Measurements from ENCODE around the gene ZNF385C.
A peak's percentile ranks its signal among the peaks of the same experiment; 100 is the strongest.
"Not testable (repeated sequence)": the region's sequence is repeated elsewhere in the genome, so short reads cannot be mapped to it uniquely, and the experiment has no call there.

ZNF385C gene

DNA sequence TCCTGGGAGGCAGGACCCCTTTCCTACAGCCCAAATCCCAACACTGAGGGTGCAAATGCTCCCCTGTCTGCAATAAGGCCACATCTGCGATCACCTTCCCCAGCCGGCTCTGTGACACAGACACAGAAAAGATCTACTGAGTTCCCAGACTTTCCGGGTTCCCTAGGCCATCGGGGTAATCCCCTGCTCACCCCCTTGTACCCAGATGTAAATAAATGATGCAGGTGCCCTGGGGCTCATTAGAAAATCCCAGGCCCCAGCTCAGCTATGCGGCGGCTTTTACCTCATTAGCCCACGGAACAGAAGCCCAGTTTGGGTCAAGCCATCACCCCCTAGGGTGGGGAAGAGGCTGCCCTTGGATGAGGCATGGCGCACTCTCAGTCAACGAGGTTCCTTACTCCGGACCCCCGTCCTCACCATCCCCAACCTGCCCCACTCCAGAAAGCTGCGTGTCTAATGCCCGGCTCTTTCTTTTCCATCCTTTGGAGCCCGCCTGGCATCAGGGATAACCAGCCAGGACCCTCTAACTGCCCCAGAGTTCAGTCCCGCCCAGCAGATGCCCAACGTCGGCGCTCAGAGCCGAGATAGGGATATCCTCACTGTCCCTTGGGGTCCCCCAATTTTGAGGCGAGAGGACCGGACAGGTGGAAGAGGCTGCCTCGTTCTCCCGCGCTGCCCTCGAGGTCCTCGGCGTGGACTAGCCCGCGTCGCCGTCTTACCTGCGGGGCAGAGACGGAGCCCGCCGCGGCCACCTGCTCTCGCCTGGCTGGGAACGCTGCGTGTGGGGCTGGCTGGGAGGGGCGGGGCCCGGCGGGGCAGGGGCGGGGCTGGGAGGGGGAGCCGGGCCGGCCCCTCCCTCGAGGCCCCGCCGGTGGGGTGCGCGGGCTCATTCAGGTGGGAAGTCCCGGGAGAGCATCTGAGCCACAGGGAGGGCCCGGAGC, at the start of gene ZNF385C:
TSS of gene ZNF385C (minus strand) at position 783 of the 941 bp plus-strand sequence. CDS start 35,417 bp downstream, outside the sequence.
- DNase-seq (ENCODE audit: low spot score): peak; percentile 86

DNA sequence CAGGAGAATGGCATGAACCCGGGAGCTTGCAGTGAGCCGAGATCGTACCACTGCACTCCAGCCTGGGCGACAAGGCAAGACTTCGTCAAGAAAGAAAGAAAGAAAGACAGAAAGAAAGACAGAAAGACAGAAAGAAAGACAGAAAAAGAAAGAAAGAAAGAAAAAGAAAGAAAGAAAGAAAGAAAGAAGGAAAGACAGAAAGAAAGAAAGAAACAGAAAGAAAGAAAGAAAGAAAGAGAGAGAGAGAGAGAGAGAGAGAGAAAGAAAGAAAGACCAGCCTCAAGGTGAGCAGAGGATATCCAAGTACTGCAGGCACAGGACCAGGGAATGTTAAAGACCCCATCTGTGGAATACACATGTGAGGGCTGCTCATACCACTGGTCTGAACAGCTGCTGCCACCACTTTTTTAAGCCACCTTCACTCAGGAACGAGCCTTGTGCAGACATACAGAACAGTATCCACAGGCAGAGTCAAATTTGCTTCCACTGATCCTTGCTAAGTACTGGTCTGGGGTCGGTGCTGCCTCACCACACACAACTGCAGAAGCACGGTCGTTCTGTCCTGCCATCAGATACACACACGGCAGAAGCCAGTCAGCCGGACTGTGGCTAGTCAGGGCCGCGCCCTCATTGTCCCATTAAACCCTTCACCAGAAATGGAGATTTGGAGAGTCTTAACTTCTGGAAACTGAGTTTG, 48.8 kb upstream of the ZNF385C start:
- no peak for DNase-seq (ENCODE audit: low spot score)

- not testable (repeated sequence) for DNase-seq (ENCODE audit: low spot score)
These were observed 44.9 kb upstream of the ZNF385C start for GRCh38 chr17:42143138-42143537.

DNA sequence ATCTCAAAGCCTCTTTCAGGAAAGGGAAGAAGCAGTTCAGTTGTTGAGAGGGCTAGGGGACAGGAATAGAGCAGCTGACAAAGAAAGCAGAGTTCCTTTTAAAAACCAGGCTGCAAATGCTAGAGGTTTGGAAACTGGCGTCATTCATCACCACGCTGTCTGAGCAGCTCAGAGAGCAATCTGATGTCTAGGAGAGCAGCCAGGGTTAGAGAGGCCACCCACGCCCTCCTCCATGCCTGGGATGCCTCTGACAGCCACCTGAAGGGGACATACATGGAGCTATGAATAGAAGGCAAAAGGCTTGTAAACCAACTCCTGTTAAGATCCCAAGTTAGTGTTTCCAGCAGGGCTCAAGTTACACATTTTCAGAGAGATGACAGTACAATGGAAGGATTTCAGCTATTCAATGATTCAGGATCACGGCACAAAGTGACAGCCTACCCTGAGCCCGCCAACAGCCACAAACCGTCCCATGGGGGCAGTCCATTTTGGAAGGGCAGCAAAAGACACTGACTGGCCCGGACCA, 44.2 kb upstream of the ZNF385C start:
- DNase-seq (ENCODE audit: low spot score): no peak

DNA sequence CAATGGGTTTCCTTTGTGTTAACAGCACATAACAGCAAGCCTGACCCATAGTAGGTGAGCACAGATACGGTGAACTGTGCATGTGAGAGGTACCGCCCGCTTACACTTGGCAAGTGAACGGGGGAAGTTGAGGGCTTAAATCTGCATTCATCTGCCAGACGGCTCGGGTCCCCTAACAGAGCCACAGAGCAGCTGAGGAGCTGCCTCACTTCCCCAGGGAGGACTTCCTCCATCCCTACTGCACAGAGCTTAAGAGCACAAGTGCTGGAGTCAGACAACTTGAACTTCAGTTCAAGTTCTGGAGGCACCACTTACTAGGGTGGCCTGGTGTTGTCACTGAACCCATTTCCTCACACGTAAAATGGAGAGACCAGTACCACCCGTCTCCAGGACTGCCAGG, 43.1 kb upstream of the ZNF385C start:
- no peak for DNase-seq (ENCODE audit: low spot score)

- DNase-seq (ENCODE audit: low spot score): not testable (repeated sequence)
These were observed 42.4 kb upstream of the ZNF385C start for GRCh38 chr17:42140690-42141089.

DNA sequence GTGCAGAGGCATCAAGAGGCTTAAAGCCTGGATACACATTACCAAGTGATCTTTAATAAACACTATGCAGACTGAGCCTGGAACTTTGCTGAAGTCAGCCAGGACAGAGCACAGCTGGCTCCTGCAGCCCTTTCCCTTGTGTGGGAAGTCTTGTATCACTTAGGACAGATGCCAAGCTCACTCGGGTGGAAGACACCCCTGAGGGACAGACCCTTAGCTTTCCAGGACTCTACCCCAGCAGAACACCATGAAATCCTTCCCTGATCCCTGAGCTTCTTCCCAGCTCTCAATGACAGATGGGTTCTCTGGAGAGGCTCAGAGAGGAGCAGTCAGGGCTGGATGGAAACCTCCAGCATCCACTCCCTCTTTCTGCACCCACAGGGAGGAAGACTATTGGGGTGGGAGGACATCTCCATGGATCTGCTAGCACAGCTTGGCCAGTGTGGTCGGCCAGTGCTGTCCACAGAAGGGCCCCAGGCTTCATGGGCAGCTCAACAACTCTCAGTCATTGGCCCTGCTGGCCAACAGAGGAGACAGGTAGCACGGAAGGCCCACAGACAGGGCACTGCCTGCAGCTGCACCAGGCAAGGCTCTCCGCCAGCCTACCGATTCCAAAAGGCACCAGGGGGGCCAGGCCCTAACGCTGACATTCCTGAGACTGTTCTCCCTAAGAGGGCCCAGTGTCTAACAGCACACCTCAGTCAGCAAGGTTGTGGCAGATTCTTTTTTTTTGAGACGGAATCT, 40.6 kb upstream of the ZNF385C start:
- DNase-seq (ENCODE audit: low spot score): no peak

- DNase-seq (ENCODE audit: low spot score): no peak
These were observed 38.4 kb upstream of the ZNF385C start for GRCh38 chr17:42136654-42137051.

- peak; percentile 64 for DNase-seq (ENCODE audit: low spot score)
These were observed 37.7 kb upstream of the ZNF385C start for GRCh38 chr17:42135664-42136653.

GRCh38 chr17:42135151-42135550, 36.9 kb upstream of the ZNF385C start:
- DNase-seq (ENCODE audit: low spot score): no peak

DNA sequence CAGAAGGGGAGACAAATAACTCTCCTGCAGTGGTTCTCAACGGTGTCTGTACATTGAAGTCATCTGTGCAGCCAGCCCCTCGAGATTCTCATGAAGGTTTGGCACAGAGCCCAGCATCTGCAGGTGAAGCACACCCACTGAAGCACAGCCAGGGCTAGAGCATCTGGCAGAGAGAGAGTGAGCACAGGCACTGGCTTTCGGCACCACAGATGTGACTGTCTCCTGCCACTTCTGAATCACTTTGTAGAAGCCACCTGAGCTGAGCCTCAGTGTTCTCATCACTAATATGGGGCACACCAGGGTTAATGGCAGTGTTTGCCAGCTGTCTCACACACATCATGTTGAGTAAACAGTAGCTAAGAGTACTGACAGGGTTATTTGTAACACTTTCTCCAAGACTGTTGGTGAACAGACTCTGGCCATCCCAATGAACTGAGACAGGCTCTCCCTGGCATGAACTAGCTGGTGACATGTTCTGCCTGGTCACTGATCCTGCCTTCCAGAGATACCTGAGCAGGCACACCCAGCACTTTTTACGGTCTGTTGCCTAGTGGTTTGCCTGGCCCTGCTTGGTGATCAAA, 35.3 kb upstream of the ZNF385C start:
- DNase-seq (ENCODE audit: low spot score): no peak

DNA sequence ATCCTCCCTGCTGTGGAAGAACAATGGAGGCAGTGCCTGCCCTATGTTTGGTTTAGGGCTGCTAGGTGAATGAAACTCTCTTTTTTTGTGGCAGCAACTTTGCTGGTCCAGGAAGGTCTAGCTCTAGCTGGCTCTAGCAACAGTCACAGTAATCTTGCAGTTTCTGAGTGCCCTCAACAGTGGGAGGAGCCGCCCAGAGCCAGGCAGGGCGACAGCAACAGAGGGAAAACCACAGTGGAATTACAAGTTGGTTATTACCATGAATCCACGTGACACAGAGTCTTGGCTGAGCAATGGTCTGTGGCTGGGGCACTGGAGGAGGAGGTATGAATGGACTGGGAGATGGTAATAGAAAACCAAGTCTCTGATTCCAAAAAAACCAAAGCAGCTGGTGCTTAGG, 34.7 kb upstream of the ZNF385C start:
- peak; percentile 49 for DNase-seq (ENCODE audit: low spot score)

DNA sequence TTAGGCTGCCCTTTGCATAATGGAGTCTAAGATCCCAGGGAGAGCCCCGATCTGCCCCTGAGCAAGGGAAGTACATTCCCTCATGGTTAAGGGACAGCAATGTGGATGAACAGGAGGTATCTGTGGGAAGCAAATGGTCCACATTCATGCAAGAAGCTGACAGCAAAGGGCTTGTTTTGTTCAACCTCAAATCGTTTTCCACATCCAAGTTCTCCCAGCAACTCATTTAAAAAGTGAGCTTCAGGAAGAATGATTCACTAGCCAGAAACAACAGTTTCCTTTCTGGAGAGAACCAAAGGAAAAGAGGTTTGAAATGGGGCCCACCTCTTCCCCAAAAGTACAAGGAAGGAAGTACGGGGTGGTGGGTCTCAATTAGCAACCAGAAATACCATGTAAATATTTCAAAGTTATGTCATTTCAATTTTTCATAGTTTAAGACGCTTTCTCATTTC, 33.7 kb upstream of the ZNF385C start:
- no peak for DNase-seq (ENCODE audit: low spot score)

DNA sequence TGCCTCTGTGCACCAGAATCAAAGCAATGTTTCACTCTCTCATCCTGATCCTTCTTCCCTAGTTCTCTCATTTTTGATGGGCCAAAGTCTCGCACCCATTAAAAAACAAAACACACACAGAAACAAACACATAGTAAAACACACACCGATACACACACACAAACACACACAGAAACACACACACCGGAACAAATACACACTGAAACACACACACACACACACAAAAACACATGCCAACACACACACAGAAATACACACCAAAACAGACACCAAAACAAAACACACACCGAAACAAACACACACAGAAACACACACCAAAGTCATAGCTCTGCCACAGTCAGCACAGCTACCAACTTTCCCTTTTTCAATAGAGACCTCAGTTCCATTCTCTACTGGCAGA, 33.0 kb upstream of the ZNF385C start:
- DNase-seq (ENCODE audit: low spot score): no peak

- DNase-seq (ENCODE audit: low spot score): no peak
These were observed 32.1 kb upstream of the ZNF385C start for GRCh38 chr17:42130310-42130936.

DNA sequence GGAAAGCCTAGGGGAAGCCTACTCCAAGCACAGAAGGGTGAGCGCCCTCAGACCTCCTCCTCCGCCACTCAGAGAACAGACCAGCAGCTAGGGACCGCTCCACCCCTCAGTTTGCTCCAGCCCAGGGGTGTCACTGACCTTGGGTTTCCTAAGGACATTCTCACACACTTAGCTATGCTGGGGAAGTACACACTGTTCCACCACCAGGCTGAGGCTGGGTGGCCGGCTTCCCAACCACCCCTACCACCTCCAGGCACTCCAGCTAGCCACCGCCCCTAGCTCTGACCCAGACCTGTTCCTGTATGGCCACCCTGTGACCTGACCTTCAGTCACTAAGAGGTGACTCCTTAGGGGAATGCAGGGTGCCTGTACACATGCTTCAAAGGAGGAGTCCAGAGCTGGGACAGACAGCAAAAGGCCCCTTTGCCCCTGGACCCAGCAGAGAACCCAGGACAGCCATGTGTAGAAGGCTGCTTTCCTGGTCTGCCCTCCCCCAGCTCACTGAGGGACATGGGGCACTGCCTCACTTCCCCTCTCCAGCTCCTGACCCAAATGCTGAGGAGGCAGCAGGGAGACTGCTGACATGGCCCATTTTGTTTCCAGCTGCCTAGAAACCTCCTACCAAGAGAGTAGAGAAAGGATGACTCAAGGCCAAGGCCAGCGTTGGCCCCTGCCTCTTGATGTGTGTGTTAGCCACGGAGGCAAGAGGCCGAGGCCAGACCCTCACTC, 31.0 kb upstream of the ZNF385C start:
- DNase-seq (ENCODE audit: low spot score): no peak

DNA sequence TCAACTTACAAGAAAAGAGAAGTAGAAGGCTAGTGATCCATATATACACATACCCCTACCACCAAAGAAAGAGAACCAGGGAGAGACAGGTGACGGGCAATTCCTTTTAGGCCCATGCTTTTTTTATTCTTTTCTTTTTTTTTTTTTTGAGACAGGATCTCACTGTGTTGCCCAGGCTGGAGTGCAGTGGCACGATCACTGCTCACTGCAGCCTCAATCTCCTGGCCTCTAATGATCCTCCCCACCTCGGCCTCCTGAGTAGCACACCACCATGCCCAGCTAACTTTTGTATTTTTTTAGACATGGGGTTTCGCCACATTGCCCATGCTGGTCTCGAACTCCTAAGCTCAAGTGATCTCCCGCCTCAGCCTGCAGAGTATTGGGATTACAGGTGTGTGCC, 29.1 kb upstream of the ZNF385C start:
- no peak for DNase-seq (ENCODE audit: low spot score)

DNA sequence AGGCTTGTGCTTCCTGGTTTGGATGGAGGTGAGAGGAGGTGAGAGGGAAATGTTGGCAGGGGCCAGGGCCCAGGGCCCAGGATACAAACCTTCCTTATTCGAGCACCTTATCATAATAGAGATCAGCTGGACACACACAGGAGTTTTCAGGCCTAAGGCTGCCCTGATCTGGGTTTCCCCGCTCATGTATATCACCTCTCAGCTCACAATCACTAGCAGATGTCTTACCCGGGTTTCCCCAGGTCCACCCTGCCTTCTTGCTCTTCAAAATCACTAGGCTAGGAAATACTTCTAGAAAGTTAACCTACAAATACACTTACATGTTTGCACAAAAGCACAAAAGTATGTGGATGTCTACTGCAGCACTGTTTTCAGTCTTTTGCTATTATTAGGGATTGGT, 28.6 kb upstream of the ZNF385C start:
- no peak for DNase-seq (ENCODE audit: low spot score)

- no peak for DNase-seq (ENCODE audit: low spot score)
These were observed 27.3 kb upstream of the ZNF385C start for GRCh38 chr17:42125565-42125964.

Data from iPS-NIHi11 (cell line).